GM12872 (cell line): Measurements from ENCODE around the gene KCNK2.

ENCODE experiments used
- TF ChIP-seq, protein P1 (sequence below): IDR thresholded peaks from 3 replicates; pipeline ENCODE4 v1.5.1; 2011; ENCODE audit warnings: low read depth, mild to moderate bottlenecking, low read length, moderate library complexity; ENCODE audit not compliant: insufficient read depth

The KCNK2 gene

DNA sequence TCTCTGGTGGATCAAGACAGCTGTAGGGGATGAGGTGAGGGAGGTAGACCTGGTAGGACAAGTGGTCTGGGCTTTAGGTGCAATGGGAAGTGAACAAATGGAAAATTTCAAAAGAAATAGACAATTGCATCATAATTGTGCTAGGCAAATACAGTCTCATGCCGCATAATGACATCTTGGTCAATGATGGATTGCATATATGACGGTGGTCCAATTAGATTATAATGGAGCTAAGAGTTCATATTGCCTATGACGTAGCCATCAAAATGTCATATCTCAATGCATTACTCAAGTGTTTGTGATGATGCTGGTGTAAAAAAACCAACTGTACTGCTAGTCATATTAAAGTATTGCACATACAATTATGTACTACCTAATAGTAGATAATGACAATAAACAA is 19.0 kb downstream of the KCNK2 start:
- TF ChIP-seq, protein P1, sequence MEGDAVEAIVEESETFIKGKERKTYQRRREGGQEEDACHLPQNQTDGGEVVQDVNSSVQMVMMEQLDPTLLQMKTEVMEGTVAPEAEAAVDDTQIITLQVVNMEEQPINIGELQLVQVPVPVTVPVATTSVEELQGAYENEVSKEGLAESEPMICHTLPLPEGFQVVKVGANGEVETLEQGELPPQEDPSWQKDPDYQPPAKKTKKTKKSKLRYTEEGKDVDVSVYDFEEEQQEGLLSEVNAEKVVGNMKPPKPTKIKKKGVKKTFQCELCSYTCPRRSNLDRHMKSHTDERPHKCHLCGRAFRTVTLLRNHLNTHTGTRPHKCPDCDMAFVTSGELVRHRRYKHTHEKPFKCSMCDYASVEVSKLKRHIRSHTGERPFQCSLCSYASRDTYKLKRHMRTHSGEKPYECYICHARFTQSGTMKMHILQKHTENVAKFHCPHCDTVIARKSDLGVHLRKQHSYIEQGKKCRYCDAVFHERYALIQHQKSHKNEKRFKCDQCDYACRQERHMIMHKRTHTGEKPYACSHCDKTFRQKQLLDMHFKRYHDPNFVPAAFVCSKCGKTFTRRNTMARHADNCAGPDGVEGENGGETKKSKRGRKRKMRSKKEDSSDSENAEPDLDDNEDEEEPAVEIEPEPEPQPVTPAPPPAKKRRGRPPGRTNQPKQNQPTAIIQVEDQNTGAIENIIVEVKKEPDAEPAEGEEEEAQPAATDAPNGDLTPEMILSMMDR = no peak

DNA sequence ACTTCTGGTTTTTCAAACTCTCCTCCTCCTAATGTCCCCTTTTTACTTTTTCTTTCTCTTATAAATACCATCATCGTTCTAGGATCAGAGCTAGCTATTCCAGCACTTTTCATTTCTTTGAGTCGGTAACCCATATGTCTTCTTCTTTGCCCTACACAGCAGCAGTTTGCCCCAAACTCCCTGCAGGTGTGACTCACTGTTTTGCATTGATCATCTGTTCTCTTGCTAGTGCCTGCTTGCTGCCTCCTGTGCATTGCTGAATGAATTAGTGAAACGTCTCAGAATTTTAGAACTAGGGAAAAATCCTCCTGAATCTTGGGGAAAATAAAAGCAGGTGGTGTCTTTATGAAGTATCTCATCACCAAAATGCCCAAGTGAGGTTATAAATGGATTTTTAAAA is 21.7 kb downstream of the KCNK2 start:
- TF ChIP-seq, protein P1 = no peak

DNA sequence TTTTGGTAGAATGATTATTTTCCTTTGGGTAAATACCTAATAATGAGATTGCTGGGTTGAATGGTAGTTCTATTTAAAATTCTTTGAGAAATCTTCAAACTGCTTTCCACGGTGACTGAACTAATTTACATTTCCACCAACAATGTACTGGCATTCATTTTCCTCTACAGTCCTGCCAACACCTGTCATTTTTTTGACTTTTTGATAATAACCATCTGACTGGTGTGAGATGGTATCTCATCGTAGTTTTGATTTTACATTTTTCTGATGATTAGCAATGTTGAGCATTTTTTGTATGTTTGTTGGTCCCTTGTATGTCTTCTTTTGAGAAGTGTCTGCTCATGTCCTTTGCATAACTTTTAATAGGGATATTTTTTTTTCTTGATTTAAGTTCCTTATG is 23.5 kb downstream of the KCNK2 start:
- TF ChIP-seq, protein P1 = no peak

- TF ChIP-seq, protein P1 = no peak
Measured at GRCh38 chr1:215109171-215109570, 26.6 kb downstream of the KCNK2 start.

GRCh38 chr1:215111916-215112315 is 29.4 kb downstream of the KCNK2 start:
- TF ChIP-seq, protein P1 = no peak

DNA sequence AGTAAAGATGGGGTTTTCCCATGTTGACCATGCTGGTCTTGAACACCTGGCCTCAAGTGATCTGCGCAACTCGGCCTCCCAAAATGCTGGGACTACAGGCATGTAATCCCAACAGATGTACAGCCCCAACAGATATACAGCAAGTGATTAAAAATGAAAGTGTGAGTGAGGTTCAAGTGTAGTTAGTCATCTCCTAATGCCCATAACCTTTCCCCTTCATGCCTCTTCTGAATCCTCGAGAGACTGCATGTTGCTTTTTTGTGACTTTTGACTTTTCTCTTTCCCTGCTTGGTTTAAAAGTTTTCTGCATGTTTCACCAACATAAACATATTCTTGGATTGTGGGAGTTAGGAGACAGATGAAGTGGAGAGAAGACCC is 31.2 kb downstream of the KCNK2 start:
- TF ChIP-seq, protein P1 = no peak

GRCh38 chr1:215114154-215114933 is 31.8 kb downstream of the KCNK2 start:
- TF ChIP-seq, protein P1 = no peak
